IMR-90 (cell line): Measurements from ENCODE around the gene CSH1. TPM values are rescaled to one million over a fixed set of nuclear protein-coding genes. Genes with fewer than 3 reads are reported as not detected.
"Not testable (repeated sequence)": the region's sequence is repeated elsewhere in the genome, so short reads cannot be mapped to it uniquely, and the experiment has no call there.

Source experiments
- ATAC-seq: fragments of 200-7000 bp; cut with Tn5 transposase; 2 replicates; pipeline ENCODE4 v1.9.1; 2020; ENCODE audit warnings: low read depth, mild to moderate bottlenecking, moderate library complexity
- BruUV-seq: library from RNA; stranded (reverse); fragments of 400-500 nt; replicated peaks from 2 replicates; lab custom pipeline; 2021; lab: Mats Ljungman, UMichigan
- CTCF ChIA-PET: fragments of 300-600 bp; formaldehyde crosslinking; extraction: SDS; loops from one replicate; lab custom pipeline; 2021; ENCODE audit warnings: antibody characterized with exemption; lab: Yijun Ruan, JAX
- POLR2A ChIA-PET: fragments of 300-600 bp; sonication (Branson Sonifier 250); formaldehyde crosslinking; loops from one replicate; lab custom pipeline; 2022; ENCODE audit warnings: antibody characterized with exemption; ENCODE audit not compliant: unreplicated experiment; lab: Charles Lee
- DNase-seq: peaks from one replicate; pipeline ENCODE4 v3.0.0; 2013
- H2AFZ ChIP-seq: replicated peaks from 2 replicates; pipeline ENCODE3; 2013; ENCODE audit warnings: low read length, mild to moderate bottlenecking; ENCODE audit not compliant: poor library complexity
- H2AK5ac ChIP-seq: 2 replicates; pipeline ENCODE4 v1.6.1; 2013; ENCODE audit warnings: low read depth, low read length, inconsistent platforms
- H2AK9ac ChIP-seq: replicated peaks from 2 replicates; pipeline ENCODE3; 2013; ENCODE audit warnings: mild to moderate bottlenecking, low read depth, low read length, moderate library complexity; ENCODE audit not compliant: poor library complexity
- H2BK120ac ChIP-seq: 2 replicates; pipeline ENCODE4 v1.6.1; 2013; ENCODE audit warnings: low read depth, low read length, inconsistent platforms
- H2BK15ac ChIP-seq: 3 replicates; pipeline ENCODE4 v1.6.1; 2013; ENCODE audit warnings: low read depth, low read length, inconsistent platforms
- H2BK20ac ChIP-seq: 2 replicates; pipeline ENCODE4 v1.6.1; 2013; ENCODE audit warnings: low read depth, mild to moderate bottlenecking, inconsistent platforms, low read length, moderate library complexity
- H2BK5ac ChIP-seq: 2 replicates; pipeline ENCODE4 v1.6.1; 2013; ENCODE audit warnings: mild to moderate bottlenecking, low read depth, low read length, inconsistent platforms; ENCODE audit not compliant: poor library complexity, severe bottlenecking
- H3K14ac ChIP-seq: replicated peaks from 2 replicates; pipeline ENCODE4 v1.6.1; 2013; ENCODE audit warnings: low read depth, low read length, inconsistent platforms
- H3K18ac ChIP-seq: 2 replicates; pipeline ENCODE4 v1.6.1; 2013; ENCODE audit warnings: low read depth, low read length, control low read depth
- H3K23ac ChIP-seq: 2 replicates; pipeline ENCODE4 v1.6.1; 2013; ENCODE audit warnings: low read depth, low read length, inconsistent platforms
- H3K27ac ChIP-seq: 2 replicates; pipeline ENCODE4 v1.5.1; 2013; ENCODE audit warnings: mild to moderate bottlenecking, control low read depth, low read length; ENCODE audit not compliant: insufficient read depth
- H3K27me3 ChIP-seq: 2 replicates; pipeline ENCODE4 v1.6.1; 2013; ENCODE audit warnings: low read length; ENCODE audit not compliant: control insufficient read depth, insufficient read depth
- H3K36me3 ChIP-seq: 2 replicates; pipeline ENCODE4 v1.6.1; 2013; ENCODE audit warnings: low read length, mixed read lengths; ENCODE audit not compliant: control insufficient read depth, insufficient read depth
- H3K4ac ChIP-seq: 2 replicates; pipeline ENCODE4 v1.6.1; 2013; ENCODE audit warnings: low read depth, low read length, inconsistent platforms
- H3K4me1 ChIP-seq: 2 replicates; pipeline ENCODE4 v1.6.1; 2013; ENCODE audit warnings: low read length, mixed read lengths; ENCODE audit not compliant: control insufficient read depth, insufficient read depth
- H3K4me2 ChIP-seq: 2 replicates; pipeline ENCODE4 v1.6.1; 2013; ENCODE audit warnings: low read depth, mild to moderate bottlenecking, control low read depth, low read length, moderate library complexity
- H3K4me3 ChIP-seq: 2 replicates; pipeline ENCODE4 v1.5.1; 2013; ENCODE audit warnings: low read depth, mild to moderate bottlenecking, control low read depth, low read length, moderate library complexity; ENCODE audit not compliant: insufficient read depth
- H3K56ac ChIP-seq: 2 replicates; pipeline ENCODE4 v1.6.1; 2013; ENCODE audit warnings: low read length, inconsistent platforms; ENCODE audit not compliant: insufficient read depth; ENCODE audit errors: extremely low read depth
- H3K79me1 ChIP-seq, 2 experiments: 2 replicates each; pipeline ENCODE4 v1.6.1; 2013; ENCODE audit warnings: low read length in 2 of 2, inconsistent platforms in 1 of 2, low read depth in 1 of 2
- H3K9ac ChIP-seq: 2 replicates; pipeline ENCODE4 v1.6.1; 2013; ENCODE audit warnings: low read depth, low read length, control low read depth
- H3K9me1 ChIP-seq: 2 replicates; pipeline ENCODE4 v1.6.1; 2013; ENCODE audit warnings: low read length, inconsistent platforms; ENCODE audit not compliant: insufficient read depth
- H3K9me3 ChIP-seq: 2 replicates; pipeline ENCODE4 v1.6.1; 2013; ENCODE audit warnings: low read length; ENCODE audit not compliant: control insufficient read depth, insufficient read depth
- H4K20me1 ChIP-seq: 2 replicates; pipeline ENCODE4 v1.6.1; 2013; ENCODE audit warnings: low read length, inconsistent platforms; ENCODE audit not compliant: insufficient read depth
- H4K5ac ChIP-seq: 2 replicates; pipeline ENCODE4 v1.6.1; 2013; ENCODE audit warnings: mild to moderate bottlenecking, low read depth, low read length, control low read depth
- H4K8ac ChIP-seq, 2 experiments: 2 replicates each; pipeline ENCODE4 v1.6.1; 2013; ENCODE audit warnings: low read depth in 2 of 2, low read length in 2 of 2, control low read depth in 1 of 2, inconsistent platforms in 1 of 2
- H4K91ac ChIP-seq: 2 replicates; pipeline ENCODE4 v1.6.1; 2013; ENCODE audit warnings: low read depth, low read length, inconsistent platforms; ENCODE audit not compliant: insufficient read depth
- WGBS, 2 experiments: methylation state at CpG; one replicate each; pipeline versions ENCODE4 v1.1.5 to v1.1.7; 2013; ENCODE audit warnings: missing lambda C conversion rate in 2 of 2; ENCODE audit not compliant: insufficient read length in 1 of 2; ENCODE audit errors: extremely low coverage in 2 of 2; 5-methylcytosine and 5-hydroxymethylcytosine counted together
- dilution Hi-C: fragments of 300-500 bp; cut with HindIII; formaldehyde crosslinking; loops from one replicate; pipeline ENCODE4 v1.14.3; 2018; ENCODE audit warnings: low sequenced_read_pairs; ENCODE audit not compliant: unreplicated experiment
- in situ Hi-C: fragments of 300-500 bp; cut with MboI; formaldehyde crosslinking; loops from 3 replicates; pipeline ENCODE4 v1.14.3; 2019; ENCODE audit warnings: low sequenced_read_pairs, inconsistent platforms, mixed read lengths
- intact Hi-C: fragments of 100-400 bp; cut with micrococcal nuclease; formaldehyde crosslinking; loops from 2 replicates; pipeline ENCODE4 v1.10.0; 2022
- polyA plus RNA-seq, 3 experiments: library from polyadenylated mRNA; depleted of rRNA; stranded (reverse); fragments of >200 nt; gene quantifications; 2 replicates each; pipeline ENCODE4 v1.2.3, GENCODE V29; 2012; ENCODE audit warnings: low replicate concordance in 1 of 3
- total RNA-seq: library from RNA; depleted of rRNA; stranded (reverse); fragments of >200 nt; gene quantifications from 2 replicates; pipeline ENCODE4 v1.2.3, GENCODE V29; 2012

CSH1 gene
- total and polyA plus RNA-seq, 2 of the 4 experiments (the other 2 are of a cell fraction): not detected

DNA sequence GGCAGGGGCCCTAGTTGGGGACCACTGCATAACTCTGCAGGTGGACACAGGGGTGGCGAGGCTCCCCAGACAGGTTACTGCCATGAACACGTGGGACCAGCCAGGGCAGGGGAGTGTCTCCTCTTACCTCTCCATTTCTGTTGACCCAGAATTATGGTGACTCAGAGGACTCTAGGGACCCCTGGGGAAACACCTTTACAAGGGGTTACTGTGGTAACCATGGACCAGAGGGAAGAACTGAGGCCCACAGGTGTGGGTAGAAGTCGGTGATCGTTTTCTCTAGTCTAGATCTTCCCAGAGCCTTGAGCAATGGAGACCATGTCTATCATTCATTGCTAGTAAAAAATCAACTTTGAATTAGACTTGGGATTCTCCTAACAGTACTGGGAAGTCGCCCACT, 24.4 kb upstream of the CSH1 start:
- CTCF ChIA-PET, H3K4me1 ChIP-seq, DNase-seq, H2BK120ac ChIP-seq, intact Hi-C loops, ATAC-seq, H4K91ac ChIP-seq, H4K8ac ChIP-seq, H3K23ac ChIP-seq, H2BK15ac ChIP-seq, H3K56ac ChIP-seq, H3K9me1 ChIP-seq, H3K79me1 ChIP-seq, H3K4me3 ChIP-seq, H2AFZ ChIP-seq, H2BK5ac ChIP-seq, H2BK20ac ChIP-seq, H3K36me3 ChIP-seq, H3K27ac ChIP-seq, H4K20me1 ChIP-seq, H2AK9ac ChIP-seq, H3K4me2 ChIP-seq, H3K14ac ChIP-seq, dilution Hi-C loops, H3K4ac ChIP-seq, H3K9ac ChIP-seq, BruUV-seq, H2AK5ac ChIP-seq, H3K18ac ChIP-seq, H3K9me3 ChIP-seq, H4K5ac ChIP-seq, in situ Hi-C loops: not testable (repeated sequence)
- POLR2A ChIA-PET: interaction anchor here (0.9 kb wide), 1 partner anchor 109 kb away, joined by 3 read pairs; no protein-coding TSS in a partner anchor
- no CpG with 5 or more reads among the region's 5 CpGs for WGBS, 2 experiments
- H3K27me3 ChIP-seq: peaks cover 28% of the 10 kb centered on the region

DNA sequence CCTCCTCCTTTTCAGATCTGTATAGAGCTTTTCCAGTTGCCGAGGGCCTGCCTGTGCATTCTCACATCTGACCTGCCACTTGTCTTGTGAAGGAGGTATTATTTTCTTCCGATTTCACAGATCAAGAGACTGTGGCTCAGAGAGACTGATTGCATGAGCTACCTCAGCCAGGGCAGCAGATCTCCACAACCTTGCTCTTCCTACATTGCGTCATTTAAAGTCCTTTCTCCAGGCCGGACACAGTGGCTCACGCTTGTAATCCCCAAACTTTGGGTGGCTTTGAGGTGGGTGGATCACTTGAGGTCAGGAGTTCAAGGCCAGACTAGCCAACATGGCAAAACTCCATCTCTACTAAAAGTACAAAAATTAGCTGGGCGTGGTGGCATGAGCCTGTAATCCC, 23.7 kb upstream of the CSH1 start:
- BruUV-seq, DNase-seq, H2BK20ac ChIP-seq, H3K4ac ChIP-seq, H3K56ac ChIP-seq, H4K8ac ChIP-seq, H2BK15ac ChIP-seq, H2AFZ ChIP-seq, H3K27ac ChIP-seq, H2BK120ac ChIP-seq, H3K79me1 ChIP-seq, in situ Hi-C loops, H3K18ac ChIP-seq, H3K9ac ChIP-seq, H4K5ac ChIP-seq, H3K14ac ChIP-seq, H4K91ac ChIP-seq, H2BK5ac ChIP-seq, ATAC-seq, H4K20me1 ChIP-seq, H3K36me3 ChIP-seq, H2AK9ac ChIP-seq, H3K4me3 ChIP-seq, H3K23ac ChIP-seq, H3K4me1 ChIP-seq, H3K9me3 ChIP-seq, H3K4me2 ChIP-seq, H2AK5ac ChIP-seq, intact Hi-C loops, dilution Hi-C loops, H3K9me1 ChIP-seq: not testable (repeated sequence)
- WGBS, 2 experiments: no CpG with 5 or more reads among the region's 6 CpGs
- ChIA-PET POLR2A (interaction anchor here (0.9 kb wide), 1 partner anchor 110 kb away, joined by 3 read pairs; no protein-coding TSS in a partner anchor), CTCF (interaction anchor here (1.0 to 2.7 kb wide), 10 partner anchors 9 to 214 kb away, joined by 3 to 21 read pairs (median 6); partner anchors contain the start of gene ICAM2)
- peaks cover 32% of the 10 kb centered on the region for H3K27me3 ChIP-seq
